Gastrocnemius medialis (tissue), 4 donors: ENCODE data around the gene COMTD1. TPM values are rescaled to one million over a fixed set of nuclear protein-coding genes. Genes with fewer than 3 reads are reported as not detected.
A peak's percentile ranks its signal among the peaks of the same experiment; 100 is the strongest.

Source experiments
- ATAC-seq, 2 donors: fragments of 150-250 bp; one replicate each; pipeline ENCODE4 v1.9.1; 2016
- DNase-seq, 2 donors: peaks; one replicate each; pipeline ENCODE4 v3.0.0-alpha.2; 2019
- H3K27ac ChIP-seq, 4 donors: fragments of 200-600 bp; sonication (generic); 1 replicate in 1 of 4; 2 replicates in 3 of 4; pipeline ENCODE4 v1.5.1; 2016 to 2018; ENCODE audit warnings: mild to moderate bottlenecking in 2 of 4, moderate library complexity in 1 of 4
- H3K27me3 ChIP-seq, 3 donors: fragments of 200-600 bp; sonication (generic) in 2 of 3; 1 replicate in 1 of 3; 2 replicates in 2 of 3; pipeline versions ENCODE4 v1.5.1 to v1.6.0; 2016 to 2019; ENCODE audit warnings: mild to moderate bottlenecking in 1 of 3, moderate library complexity in 1 of 3
- H3K36me3 ChIP-seq, 2 donors: fragments of 200-600 bp; sonication (generic) in 1 of 2; one replicate each; pipeline ENCODE4 v1.5.1; 2017 to 2018
- H3K4me1 ChIP-seq, 2 donors: fragments of 200-600 bp; sonication (generic) in 1 of 2; one replicate each; pipeline ENCODE4 v1.5.1; 2016 to 2017; ENCODE audit warnings: mild to moderate bottlenecking in 2 of 2
- H3K4me3 ChIP-seq, 4 donors: fragments of 200-600 bp; sonication (generic) in 3 of 4; 1 replicate in 1 of 4; 2 replicates in 3 of 4; pipeline ENCODE4 v1.5.1; 2016 to 2019; ENCODE audit warnings: mild to moderate bottlenecking in 2 of 4
- H3K9me3 ChIP-seq, 3 donors: fragments of 200-600 bp; sonication (generic) in 2 of 3; 1 replicate in 1 of 3; 2 replicates in 2 of 3; pipeline ENCODE4 v1.5.1; 2016 to 2019
- CTCF ChIP-seq, 5 experiments: fragments of 450-650 bp in 3 of 5; fragments of 200-600 bp in 2 of 5; sonication (generic) in 2 of 5; IDR thresholded peaks in 4 of 5; conservative IDR thresholded peaks in 1 of 5; 1 replicate in 4 of 5; 2 replicates in 1 of 5; pipeline ENCODE4 v1.5.1; 2016 to 2019; ENCODE audit warnings: antibody characterized with exemption in 5 of 5, mild to moderate bottlenecking in 3 of 5, moderate library complexity in 3 of 5
- POLR2A ChIP-seq, 2 donors: fragments of 450-650 bp; IDR thresholded peaks; one replicate each; pipeline ENCODE4 v1.6.1; 2017; ENCODE audit warnings: antibody characterized with exemption in 2 of 2, mild to moderate bottlenecking in 2 of 2, moderate library complexity in 2 of 2
- in situ Hi-C, 4 donors: fragments of 200-750 bp; cut with MboI; loops; one replicate each; pipeline versions ENCODE4 v1.15.0 to v1.8.0; 2017; ENCODE audit warnings: low sequenced_read_pairs in 4 of 4
- intact Hi-C: fragments of 100-400 bp; cut with DNase I; formaldehyde crosslinking; loops from one replicate; pipeline ENCODE4 v1.15.1; 2023; ENCODE audit warnings: low total_unique reads
- total RNA-seq, 4 donors: library from RNA; depleted of rRNA; stranded (reverse); fragments of >200 nt; gene quantifications; one replicate each; pipeline versions ENCODE4 v1.1.0 to v1.2.3, GENCODE V29; 2016

Gene COMTD1
- total RNA-seq, 4 donors from 2014 or later = 15.6 to 64.4 (median 34.9) TPM

GRCh38 chr10:75280236-75280635, 44.5 kb upstream of the COMTD1 start:
- H3K27me3 ChIP-seq = peaks cover 0 to 3% (median 0%) of the 10 kb centered on the region in 3 donors
- in situ Hi-C loops (no loop called here), intact Hi-C loops (no loop called here)
- no peak overlapping the region for H3K4me3 ChIP-seq
- no peaks in the 10 kb centered on the region for H3K9me3 ChIP-seq
- no peaks in the 10 kb centered on the region for H3K36me3 ChIP-seq
- ATAC-seq = no peak
- DNase-seq = no peak
- H3K27ac ChIP-seq = no peak overlapping the region
- TF ChIP-seq POLR2A (IDR thresholded peaks at IDR 0.05) = no peak
- no peak for TF ChIP-seq CTCF (IDR thresholded peaks at IDR 0.05 in 4 of 5, conservative IDR thresholded peaks at IDR 0.05 in 1 of 5)
- peaks cover 0 to 8% of the 10 kb centered on the region in 2 donors for H3K4me1 ChIP-seq

GRCh38 chr10:75276069-75276872, 40.5 kb upstream of the COMTD1 start:
- TF ChIP-seq POLR2A (IDR thresholded peaks at IDR 0.05) (no peak), CTCF (IDR thresholded peaks at IDR 0.05 in 4 of 5, conservative IDR thresholded peaks at IDR 0.05 in 1 of 5) (no peak)
- Histone ChIP-seq H3K27ac (no peak overlapping the region), H3K4me3 (peak overlapping the region in 1 of 4 donors; percentile 21), H3K4me1 (no peaks in the 10 kb centered on the region), H3K27me3 (peaks cover 0 to 3% (median 0%) of the 10 kb centered on the region in 3 donors), H3K9me3 (no peaks in the 10 kb centered on the region), H3K36me3 (no peaks in the 10 kb centered on the region)
- DNase-seq (no peak), ATAC-seq (no peak)
- in situ Hi-C loops (no loop called here), intact Hi-C loops (no loop called here)

GRCh38 chr10:75272896-75273295, 37.1 kb upstream of the COMTD1 start:
- no peak for ATAC-seq
- no peaks in the 10 kb centered on the region for H3K9me3 ChIP-seq
- intact Hi-C loops = no loop called here

GRCh38 chr10:75272094-75272493, 36.3 kb upstream of the COMTD1 start:
- intact Hi-C loops = no loop called here
- H3K36me3 ChIP-seq = no peaks in the 10 kb centered on the region
- no peaks in the 10 kb centered on the region for H3K27me3 ChIP-seq
- ATAC-seq (no peak), DNase-seq (no peak)
- H3K4me1 ChIP-seq = no peaks in the 10 kb centered on the region
- H3K4me3 ChIP-seq = no peak overlapping the region
- H3K27ac ChIP-seq = no peak overlapping the region
- in situ Hi-C loops = no loop called here
- no peaks in the 10 kb centered on the region for H3K9me3 ChIP-seq
- TF ChIP-seq CTCF (IDR thresholded peaks at IDR 0.05 in 4 of 5, conservative IDR thresholded peaks at IDR 0.05 in 1 of 5) = no peak
- no peak for TF ChIP-seq POLR2A (IDR thresholded peaks at IDR 0.05)

More at GRCh38 chr10:75272896-75273295, 37.1 kb upstream of the COMTD1 start:
- Histone ChIP-seq H3K4me1 (no peaks in the 10 kb centered on the region), H3K4me3 (no peak overlapping the region), H3K36me3 (no peaks in the 10 kb centered on the region), H3K27ac (no peak overlapping the region), H3K27me3 (peaks cover 0 to 3% (median 0%) of the 10 kb centered on the region in 3 donors)
- TF ChIP-seq CTCF (IDR thresholded peaks at IDR 0.05 in 4 of 5, conservative IDR thresholded peaks at IDR 0.05 in 1 of 5) = no peak
- TF ChIP-seq POLR2A (IDR thresholded peaks at IDR 0.05) = no peak
- no peak for DNase-seq
- in situ Hi-C loops = no loop called here
